ENCODE measurements around the gene MSH4.
"Not testable (repeated sequence)": the region's sequence is repeated elsewhere in the genome, so short reads cannot be mapped to it uniquely, and the experiment has no call there.

Gene MSH4

DNA sequence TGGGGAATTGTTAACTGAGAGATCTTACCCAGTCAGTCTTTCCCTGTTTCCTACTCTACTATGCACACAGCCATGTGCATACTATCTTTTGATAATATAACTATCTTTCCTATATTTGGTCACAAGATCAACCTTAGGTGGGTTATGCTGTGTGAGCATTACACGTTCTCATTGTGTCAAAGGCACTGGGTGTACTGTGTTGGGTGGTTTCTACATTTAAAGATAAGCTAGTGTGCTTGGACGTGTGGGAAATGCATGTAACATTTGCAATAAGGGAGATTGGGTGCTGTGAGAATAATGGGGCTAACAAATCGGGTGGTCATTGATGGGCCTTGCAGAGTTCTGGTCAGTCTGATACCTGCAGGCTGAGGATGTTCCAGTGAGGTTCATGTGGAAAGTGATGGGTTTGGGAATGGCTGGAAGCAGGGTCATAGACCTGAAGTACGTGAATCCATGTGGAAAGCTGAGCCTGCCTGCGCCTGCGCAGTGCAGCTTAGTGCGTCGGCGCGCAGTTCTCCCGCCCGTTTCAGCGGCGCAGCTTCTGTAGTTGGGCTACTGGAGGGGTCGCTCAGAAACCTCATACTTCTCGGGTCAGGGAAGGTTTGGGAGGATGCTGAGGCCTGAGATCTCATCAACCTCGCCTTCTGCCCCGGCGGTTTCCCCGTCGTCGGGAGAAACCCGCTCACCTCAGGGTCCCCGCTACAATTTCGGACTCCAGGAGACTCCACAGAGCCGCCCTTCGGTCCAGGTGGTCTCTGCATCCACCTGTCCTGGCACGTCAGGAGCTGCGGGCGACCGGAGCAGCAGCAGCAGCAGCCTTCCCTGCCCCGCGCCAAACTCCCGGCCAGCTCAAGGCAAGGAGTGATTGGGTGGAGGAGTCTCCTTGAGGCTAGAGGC, at the start of gene MSH4:
Gene MSH4 (plus strand): TSS at position 507 of the 897 bp plus-strand sequence. CDS start 104 bp downstream, at position 611.
- no peak for DNase-seq

DNA sequence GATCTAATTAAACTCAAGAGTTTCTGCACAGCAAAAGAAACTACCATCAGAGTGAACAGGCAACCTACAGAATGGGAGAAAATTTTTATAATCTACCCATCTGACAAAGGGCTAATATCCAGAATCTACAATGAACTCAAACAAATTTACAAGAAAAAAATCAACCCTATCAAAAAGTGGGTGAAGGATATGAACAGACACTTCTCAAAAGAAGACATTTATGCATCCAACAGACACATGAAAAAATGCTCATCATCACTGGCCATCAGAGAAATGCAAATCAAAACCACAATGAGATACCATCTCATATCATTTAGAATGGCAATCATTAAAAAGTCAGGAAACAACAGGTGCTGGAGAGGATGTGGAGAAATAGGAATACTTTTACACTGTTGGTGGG, 39.5 kb upstream of the MSH4 start:
- DNase-seq: not testable (repeated sequence)

DNA sequence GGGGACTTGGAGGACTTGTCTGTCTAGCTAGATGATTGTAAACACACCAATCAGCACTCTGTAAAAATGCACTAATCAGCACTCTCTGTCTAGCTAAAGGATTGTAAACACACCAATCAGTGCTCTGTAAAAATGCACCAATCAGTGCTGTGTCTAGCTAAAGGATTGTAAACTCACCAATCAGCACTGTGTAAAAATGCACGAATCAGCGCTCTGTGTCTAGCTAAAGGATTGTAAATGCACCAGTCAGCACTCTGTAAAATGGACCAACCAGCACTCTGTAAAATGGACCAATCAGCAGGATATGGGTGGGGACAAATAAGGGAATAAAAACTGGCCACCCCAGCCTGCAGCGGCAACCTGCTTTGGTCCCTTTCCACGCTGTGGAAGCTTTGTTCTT, 38.1 kb upstream of the MSH4 start:
- not testable (repeated sequence) for DNase-seq

DNA sequence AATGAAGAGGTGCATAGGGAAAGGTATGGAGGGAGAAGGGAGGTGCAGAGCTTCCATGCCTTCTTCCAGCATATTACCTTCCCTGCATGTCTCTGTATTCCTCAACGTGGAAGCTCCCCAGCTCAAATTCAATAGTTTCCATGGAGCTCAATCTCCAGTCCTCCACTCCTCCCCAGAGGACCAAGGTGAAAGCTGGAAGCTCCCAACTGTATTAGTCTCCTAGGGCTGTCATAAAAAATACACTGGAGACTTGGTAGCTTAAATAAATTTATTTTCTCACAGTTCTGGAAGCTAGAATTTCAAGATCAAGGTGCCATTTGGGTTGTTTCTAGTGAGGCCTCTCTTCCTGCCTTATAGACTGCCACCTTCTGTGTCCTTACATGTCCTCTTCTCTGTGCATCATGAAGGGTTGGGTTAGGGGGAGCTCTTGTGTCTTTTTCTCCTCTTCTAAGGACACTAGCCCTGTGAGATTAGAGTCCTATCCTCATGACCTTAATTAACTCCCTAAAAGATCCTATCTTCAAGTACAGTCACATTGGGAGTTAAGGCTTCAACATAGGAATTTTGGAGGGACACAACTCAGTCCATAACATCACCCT, 32.5 kb upstream of the MSH4 start:
- no peak for DNase-seq

DNA sequence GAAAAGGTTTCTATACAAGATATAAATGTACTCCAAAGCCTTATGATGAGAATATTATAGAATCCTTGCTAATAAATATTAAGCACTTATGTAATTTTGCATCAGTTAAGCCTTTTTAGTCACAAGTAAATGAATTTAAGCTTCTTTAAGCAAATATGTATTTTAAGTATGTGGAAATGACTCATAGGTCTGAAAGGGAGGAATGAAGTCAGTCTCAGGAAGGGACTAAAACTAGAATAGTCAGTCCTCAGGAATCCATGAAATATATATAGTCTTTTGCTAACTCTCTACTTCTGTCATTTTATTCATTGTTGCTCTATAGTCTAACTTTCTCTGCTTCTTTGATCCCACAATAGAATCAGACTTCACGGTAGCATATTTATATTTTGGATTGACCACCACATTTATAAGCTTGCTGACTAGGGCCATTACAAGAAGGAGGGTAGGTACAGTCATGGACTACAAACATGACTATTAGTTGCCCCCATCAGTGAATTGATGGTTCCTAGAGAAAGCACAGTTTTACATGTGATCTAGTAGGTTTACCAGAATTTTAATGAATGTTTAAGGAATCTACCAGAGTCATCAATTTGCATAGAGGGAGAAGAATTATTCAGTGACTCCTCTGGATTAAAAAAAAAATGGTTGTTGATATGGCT, 30.9 kb upstream of the MSH4 start:
- DNase-seq: peak; percentile 92

DNA sequence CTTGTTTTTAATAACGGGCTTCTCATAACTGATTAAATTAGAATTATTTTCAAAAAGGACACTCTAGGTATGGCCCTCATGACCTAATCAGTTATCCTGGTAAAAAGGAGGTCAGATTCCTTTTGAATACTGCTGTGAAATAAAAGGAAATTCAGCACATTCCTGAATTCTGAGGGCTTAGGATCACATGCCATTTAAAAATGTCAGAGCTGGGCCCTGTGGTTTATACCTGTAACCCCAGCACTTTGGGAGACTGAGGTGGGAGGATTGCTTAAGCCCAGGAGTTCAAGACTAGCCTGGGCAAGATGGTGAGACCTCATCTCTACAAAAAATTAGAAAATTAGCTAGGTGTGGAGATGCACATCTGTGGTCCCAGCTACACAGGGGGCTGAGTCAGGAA, 28.7 kb upstream of the MSH4 start:
- DNase-seq: peak; percentile 10

DNA sequence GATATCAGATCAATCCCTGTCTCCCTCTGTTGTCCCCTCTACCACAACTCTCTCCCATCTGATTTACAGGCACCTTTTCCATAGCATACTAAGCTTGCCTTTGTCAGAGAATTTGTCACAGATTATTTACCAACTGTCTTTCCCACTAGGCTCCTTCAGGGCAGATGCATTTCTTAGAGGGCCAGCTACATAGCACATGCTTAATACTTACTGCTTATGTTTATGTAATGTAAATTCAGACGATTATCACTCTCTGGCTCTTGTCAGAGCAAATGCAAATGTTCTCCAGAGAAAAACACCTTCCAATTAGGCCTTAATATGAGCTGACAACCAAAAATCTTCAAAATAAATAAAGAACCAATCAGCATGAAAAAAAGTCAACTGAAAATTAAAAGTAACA, 25.9 kb upstream of the MSH4 start:
- DNase-seq: no peak

DNA sequence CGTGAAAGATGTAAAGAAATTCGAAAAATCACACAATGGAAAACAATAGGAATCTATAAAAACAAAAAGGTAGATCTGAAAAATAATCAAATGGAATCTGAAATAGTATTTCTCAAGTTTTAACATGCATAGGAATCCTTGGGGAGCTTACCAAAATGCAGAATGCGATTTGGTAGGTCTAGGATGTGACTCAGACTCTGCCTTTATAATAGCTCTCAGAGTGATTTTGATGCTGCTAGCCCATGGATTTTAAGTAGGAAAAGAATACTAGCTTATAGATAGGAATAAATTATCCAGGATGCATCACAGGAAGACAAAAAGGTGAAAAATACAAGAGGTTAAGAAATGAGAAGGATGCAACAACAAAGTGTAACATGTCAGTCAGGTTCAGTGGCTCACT, 24.7 kb upstream of the MSH4 start:
- no peak for DNase-seq

DNA sequence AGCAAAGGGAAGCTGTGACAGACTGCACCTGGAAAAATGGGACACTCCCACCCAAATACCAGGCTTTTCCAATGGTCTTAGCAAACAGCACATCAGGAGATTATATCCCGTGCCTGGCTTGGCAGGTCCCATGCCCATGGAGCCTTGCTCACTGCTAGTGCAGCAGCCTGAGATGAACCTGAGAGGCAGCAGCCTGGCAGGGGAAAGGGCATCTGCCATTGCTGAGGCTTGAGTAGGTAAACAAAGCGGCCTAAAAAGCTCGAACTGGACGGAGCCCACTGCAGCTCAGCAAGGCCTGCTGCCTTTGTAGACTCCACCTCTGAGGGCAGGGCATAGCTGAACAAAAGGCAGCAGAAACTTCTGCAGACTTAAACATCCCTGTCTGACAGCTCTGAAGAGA, 18.9 kb upstream of the MSH4 start:
- not testable (repeated sequence) for DNase-seq

DNA sequence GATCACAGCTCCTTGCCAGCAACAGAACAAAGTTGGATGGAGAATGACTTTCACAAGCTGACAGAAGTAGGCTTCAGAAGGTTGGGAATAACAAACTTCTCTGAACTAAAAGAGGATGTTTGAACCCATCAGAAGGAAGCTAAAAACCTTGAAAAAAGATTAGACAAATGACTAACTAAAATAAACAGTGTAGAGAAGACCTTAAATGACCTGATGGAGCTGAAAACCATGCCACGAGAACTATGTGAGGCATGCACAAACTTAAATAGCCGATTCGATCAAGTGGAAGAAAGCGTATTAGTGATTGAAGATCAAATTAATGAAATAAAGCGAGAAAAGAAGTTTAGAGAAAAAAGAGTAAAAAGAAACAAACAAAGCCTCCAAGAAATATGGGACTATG, 18.0 kb upstream of the MSH4 start:
- not testable (repeated sequence) for DNase-seq

DNA sequence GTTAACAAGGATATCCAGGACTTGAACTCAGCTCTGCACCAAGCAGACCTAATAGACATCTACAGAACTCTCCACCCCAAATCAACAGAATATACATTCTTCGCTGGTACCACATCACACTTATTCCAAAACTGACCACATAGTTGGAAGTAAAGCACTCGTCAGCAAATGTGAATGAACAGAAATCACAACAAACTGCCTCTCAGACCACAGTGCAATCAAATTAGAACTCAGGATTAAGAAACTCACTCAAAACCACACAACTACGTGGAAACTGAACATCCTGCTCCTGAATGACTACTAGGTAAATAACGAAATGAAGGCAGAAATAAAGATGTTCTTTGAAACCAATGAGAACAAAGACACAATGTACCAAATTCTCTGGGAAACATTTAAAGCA, 16.5 kb upstream of the MSH4 start:
- DNase-seq: not testable (repeated sequence)

DNA sequence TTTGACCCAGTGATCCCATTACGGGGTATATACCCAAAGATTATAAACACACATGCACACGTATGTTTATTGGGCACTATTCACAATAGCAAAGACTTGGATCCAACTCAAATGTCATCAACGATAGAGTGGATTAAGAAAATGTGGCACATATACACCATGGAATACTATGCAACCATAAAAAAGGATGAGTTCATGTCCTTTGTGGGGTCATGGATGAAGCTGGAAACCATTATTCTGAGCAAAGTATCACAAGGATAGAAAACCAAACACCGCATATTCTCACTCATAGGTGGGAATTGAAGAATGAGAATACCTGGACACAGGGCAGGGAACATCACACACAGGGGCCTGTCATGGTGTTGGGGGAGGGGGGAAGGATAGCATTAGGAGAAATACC, 12.8 kb upstream of the MSH4 start:
- DNase-seq: not testable (repeated sequence)

DNA sequence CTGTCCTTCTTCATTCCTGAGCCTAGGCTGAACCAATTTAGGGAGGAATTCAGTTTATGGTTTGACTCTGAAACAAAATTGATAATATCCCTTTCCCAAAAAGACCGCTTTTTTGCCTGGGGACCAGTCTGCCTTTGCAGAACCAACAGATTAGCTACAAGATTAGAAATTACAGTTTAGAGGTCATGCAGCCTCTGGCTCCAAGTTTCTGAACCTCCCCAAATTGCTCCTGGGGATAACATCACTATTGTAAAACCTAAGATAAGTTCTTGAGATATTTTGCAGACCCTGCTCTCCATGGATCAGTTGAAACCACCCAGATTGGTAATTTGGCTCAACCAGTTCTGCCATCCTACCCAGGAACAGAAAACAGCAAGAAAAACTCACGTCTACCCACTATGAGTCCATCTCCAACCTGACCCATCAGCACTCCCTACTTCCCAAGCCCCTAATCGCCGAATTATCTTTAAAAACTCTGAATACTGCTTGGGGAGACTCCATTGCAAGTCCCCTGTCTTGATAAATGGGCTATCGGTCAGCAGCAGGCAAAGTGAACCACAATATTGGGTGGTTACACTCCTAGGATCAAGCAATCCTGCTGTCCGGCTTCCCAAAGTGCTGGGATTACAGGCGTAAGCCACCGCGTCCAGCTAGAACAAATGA, 11.2 kb upstream of the MSH4 start:
- DNase-seq: no peak

DNA sequence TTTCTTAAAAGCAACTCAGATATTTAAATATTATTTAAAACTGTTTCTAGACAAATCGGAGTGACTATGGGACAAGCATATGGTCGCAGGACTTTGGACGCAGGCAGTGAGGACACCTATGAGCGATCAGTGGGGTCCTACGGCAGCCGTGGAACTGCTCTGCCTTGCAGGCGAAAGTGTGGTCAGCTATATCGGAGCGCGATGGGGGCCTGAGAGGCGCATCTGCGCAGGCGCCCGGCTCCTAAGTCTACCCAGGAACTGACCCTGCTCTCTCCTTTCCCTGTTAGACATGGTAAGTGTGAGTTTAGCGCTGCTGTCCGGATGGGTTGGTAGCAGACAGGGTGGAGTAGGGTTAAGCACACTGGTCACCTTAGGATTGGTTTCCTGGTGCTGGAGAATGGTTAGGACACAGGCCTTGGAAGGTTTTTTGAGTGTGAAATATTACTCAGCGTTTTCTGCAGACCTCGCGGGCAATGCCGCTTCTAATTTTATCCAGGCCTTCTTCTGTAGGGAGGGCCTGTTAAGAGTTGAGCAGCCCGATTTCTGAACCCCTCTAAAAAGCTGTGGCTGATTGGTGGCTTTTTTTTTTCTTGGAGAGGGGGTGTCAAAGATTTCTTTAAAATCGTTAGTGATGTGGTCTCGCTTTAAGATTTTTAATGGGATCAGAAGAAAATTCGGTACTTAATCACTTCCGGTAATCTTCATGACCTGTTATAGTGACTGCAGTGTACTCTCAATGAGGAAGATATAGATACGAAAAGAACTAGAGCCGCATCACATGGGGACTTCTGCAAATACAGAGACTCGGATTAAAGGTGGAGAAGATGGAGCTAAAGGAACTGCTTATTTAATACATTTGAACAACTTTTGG, 10.5 kb upstream of the MSH4 start, which contains the start of gene RABGGTB:
Gene RABGGTB (plus strand): TSS at position 274 of the 871 bp plus-strand sequence. CDS start 16 bp downstream, at position 290.
- DNase-seq: peak; percentile 96

DNA sequence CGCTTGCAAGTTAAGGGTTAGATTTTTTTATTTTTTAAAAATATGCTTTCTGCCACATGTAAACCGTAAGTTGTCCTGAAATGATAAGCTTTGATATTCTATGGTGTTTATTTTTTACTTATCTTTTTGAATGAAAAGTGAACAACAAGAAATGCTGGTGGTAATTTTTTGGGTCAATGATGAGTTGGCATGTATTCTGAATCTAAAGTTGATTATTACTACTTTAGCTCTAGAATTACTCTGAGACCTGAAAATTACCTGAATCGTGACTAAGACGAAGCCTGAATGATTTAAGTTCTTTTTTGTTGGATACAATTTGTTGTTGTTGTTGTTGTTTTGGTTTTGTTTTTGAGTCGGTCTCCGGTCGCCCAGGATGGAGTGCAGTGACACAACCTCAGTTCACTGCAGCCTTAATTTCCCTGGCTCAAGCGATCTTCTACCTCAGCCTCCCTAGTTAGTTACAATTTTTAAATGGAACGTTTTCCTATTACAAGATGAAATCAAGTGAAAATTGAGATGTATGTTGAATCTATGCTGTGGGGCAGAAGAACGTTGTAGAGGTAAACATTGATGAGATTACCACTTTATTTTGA, 9.7 kb upstream of the MSH4 start:
- DNase-seq: no peak

DNA sequence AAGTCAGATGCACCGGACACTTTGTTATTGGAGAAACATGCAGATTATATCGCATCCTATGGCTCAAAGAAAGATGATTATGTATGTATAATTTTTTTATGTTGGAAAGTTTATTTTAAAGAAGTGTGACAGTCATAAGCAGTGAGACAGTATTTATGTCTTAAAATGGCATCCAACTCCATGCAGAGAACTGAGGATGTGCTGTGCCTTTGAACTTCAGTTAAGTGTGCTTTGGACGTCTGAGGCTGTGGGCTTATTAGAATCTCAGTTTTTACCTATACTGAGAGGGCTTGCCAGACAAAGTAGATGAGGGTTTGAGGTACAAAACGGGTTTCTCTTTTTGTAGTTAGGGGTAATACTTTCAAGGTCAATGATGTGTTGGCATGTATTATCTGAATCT, 9.2 kb upstream of the MSH4 start:
- no peak for DNase-seq

DNA sequence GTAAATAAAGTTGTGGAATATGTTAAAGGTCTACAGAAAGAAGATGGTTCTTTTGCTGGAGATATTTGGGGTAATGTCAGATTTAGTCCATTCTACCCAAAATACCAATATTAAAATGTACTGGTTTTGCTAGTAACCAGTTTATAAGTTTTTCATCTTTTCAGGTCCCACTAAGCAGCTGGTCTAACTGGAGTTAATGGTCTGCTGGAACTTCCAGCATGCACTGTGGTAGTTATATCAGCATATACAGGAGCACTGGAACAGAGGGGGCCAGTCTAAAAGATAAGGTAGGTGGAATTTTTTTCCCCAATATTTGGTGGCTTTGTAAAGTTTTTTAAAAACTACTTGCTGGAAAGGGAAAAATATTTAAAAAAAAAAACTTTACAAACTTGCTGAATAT, 6.7 kb upstream of the MSH4 start:
- no peak for DNase-seq

DNA sequence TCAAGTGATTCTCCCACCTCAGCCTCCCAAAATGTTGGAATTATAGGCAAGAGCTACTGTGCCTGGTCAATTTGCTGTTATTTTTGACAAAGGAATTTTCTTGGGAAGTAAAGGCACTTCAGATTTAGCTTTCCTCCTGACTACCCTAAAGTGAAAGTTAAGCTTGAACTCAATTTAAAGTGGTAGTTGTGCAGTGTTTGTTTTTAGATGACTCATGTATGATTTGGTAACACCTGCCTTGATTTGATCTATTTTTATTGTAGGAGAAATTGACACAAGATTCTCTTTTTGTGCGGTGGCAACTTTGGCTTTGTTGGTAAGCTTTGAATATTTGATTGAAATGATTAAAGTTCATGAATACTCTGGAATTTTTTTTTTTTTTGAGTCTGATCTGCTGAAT, 5.7 kb upstream of the MSH4 start:
- peak; percentile 45 for DNase-seq

DNA sequence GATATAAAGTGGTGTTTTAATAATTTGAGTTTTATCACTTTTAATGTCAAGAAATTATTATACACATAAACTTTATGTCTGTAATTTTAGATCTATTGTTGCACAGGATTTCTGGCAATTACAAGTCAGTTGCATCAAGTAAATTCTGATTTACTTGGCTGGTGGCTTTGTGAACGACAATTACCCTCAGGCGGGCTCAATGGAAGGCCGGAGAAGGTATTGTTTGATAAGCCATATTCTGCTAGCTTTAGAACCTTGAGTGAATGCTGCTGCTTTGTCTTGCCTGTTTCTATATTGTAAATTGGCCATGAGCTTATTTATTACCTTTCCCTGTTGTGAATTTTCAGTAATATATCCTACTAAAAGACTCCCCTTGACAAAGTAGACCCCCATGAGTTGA, 4.6 kb upstream of the MSH4 start:
- no peak for DNase-seq

DNA sequence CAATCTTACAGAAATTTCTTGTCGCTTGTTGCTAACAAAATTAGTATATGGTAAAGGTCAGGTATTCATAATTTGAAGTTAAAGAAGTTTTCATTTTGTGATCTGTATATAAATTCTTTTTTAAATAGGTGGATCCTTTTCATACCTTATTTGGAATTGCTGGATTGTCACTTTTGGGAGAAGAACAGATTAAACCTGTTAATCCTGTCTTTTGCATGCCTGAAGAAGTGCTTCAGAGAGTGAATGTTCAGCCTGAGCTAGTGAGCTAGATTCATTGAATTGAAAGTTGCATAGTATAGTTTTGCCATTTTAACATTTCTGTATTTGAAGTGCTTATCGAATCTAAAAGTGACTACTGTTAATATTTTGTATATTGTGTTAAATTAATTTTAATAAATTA, 2.3 kb upstream of the MSH4 start:
- no peak for DNase-seq

DNA sequence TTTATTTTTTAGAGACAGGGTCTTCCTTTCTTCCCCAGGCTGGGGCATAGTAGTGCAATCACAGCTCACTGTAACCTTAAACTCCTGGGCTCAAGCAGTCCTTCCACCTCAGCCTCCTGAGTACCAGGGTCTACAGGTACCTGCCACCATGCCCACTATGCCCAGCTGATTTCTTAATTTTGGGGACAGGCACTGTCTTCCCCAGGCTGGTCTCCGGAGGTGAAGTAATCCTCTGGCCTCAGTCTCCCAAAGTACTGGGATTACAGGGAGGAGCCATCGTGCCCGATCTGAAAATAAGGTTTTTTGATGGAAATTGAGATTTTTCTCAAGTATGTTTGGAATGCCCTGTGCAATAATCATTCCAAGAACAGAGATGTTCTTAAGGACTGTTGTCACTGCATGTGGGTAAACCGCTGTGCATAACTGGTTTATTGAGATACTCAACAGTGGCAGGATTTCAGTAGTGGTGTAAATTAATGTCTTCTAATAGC, 934 bp upstream of the MSH4 start:
- DNase-seq: no peak

DNA sequence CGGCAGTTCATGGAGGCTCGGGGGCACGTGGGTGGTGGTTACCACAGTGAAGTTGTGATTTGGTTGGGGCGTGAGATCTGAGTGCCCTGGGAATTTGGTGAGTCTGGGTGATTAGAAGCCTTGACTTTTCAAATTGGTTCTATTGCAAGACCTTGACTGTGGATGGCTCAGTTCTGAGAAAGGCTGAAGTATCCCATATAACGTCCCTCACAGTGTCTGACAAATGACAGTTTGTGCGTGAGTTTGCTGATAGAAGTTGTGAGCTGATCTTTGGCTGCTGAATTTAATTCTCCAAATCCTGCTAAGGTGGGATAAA, 549 bp downstream of the MSH4 start:
- DNase-seq: no peak
